Ishikawa (cell line): ENCODE measurements around the gene PLXNA4.

ENCODE experiments used
- CEBPB ChIP-seq: IDR thresholded peaks from 2 replicates; pipeline ENCODE4 v1.6.1; 2012
- EP300 ChIP-seq: IDR thresholded peaks from 2 replicates; pipeline ENCODE4 v1.6.1; 2012; ENCODE audit warnings: borderline replicate concordance
- FOXM1 ChIP-seq: IDR thresholded peaks from 2 replicates; pipeline ENCODE4 v1.6.1; 2012; ENCODE audit warnings: low read depth, borderline replicate concordance
- NFIC ChIP-seq: IDR thresholded peaks from 2 replicates; pipeline ENCODE4 v1.6.1; 2012
- RAD21 ChIP-seq: IDR thresholded peaks from 2 replicates; pipeline ENCODE4 v1.6.1; 2012; ENCODE audit warnings: low read depth
- TCF12 ChIP-seq: IDR thresholded peaks from 2 replicates; pipeline ENCODE4 v1.6.1; 2012; ENCODE audit warnings: low read depth
- TEAD4 ChIP-seq: IDR thresholded peaks from 2 replicates; pipeline ENCODE4 v1.6.1; 2012
- YY1 ChIP-seq: IDR thresholded peaks from 2 replicates; pipeline ENCODE4 v1.6.1; 2012; ENCODE audit warnings: low read depth
- ZBTB7A ChIP-seq: IDR thresholded peaks from 2 replicates; pipeline ENCODE4 v1.6.1; 2012; ENCODE audit warnings: low read depth
- TF ChIP-seq, protein P1 (sequence below): IDR thresholded peaks from 2 replicates; pipeline ENCODE4 v1.6.1; 2012; ENCODE audit warnings: low read depth, mild to moderate bottlenecking
- TF ChIP-seq, protein P2 (sequence below): IDR thresholded peaks from 2 replicates; pipeline ENCODE4 v1.6.1; 2012
- TF ChIP-seq, protein P3 (sequence below): IDR thresholded peaks from 2 replicates; pipeline ENCODE4 v1.6.1; 2012

DNA sequence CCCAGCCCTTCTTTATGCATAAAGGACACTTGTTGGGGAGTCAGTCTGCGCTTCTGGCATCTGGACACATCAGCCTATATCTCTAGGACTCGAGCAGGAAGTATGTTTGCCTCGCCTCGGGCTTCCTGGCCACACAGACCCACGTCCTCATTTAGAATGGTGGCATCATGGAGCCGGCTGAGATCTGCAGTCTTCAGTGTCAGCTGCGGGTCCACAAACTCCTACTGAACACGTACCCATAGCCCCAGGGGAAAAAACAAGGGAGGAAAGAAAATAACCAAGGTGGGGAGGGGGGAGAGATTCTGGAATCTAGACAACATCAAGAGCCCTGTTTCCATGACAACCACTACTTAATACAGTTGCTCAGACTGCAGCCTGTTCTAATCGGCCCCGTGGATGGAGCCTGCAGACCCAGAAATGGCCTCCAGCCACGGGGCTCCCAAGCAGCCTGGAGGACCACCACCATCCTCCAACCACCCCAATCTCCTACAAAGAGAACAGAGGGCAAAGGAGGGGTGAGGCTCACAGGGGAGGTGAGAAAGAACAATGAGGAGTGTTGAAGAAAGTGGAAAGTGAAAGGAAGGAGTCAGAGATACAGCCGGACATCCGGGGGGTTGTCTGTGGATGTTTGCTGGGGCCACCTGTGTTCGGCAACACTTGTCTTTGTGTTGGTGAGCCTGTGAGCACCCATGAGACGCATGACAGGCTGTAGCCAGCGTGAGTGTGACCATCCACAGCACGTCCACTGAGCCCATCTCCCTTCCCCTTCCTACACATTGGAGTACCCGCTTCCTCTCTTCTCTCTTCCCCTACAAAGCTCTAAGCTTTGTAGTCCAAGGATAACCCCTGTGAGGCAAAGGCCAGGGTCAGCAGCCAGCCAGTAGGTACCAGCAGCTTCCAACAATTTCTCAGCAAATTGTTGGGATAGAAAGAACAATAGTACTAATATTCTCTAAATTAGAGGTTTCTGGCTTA is 141.0 kb downstream of the PLXNA4 start:
- no peak for TF ChIP-seq TEAD4
- TF ChIP-seq NFIC, result no peak
- TF ChIP-seq, protein P1, sequence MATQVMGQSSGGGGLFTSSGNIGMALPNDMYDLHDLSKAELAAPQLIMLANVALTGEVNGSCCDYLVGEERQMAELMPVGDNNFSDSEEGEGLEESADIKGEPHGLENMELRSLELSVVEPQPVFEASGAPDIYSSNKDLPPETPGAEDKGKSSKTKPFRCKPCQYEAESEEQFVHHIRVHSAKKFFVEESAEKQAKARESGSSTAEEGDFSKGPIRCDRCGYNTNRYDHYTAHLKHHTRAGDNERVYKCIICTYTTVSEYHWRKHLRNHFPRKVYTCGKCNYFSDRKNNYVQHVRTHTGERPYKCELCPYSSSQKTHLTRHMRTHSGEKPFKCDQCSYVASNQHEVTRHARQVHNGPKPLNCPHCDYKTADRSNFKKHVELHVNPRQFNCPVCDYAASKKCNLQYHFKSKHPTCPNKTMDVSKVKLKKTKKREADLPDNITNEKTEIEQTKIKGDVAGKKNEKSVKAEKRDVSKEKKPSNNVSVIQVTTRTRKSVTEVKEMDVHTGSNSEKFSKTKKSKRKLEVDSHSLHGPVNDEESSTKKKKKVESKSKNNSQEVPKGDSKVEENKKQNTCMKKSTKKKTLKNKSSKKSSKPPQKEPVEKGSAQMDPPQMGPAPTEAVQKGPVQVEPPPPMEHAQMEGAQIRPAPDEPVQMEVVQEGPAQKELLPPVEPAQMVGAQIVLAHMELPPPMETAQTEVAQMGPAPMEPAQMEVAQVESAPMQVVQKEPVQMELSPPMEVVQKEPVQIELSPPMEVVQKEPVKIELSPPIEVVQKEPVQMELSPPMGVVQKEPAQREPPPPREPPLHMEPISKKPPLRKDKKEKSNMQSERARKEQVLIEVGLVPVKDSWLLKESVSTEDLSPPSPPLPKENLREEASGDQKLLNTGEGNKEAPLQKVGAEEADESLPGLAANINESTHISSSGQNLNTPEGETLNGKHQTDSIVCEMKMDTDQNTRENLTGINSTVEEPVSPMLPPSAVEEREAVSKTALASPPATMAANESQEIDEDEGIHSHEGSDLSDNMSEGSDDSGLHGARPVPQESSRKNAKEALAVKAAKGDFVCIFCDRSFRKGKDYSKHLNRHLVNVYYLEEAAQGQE, result no peak
- TF ChIP-seq, protein P2, sequence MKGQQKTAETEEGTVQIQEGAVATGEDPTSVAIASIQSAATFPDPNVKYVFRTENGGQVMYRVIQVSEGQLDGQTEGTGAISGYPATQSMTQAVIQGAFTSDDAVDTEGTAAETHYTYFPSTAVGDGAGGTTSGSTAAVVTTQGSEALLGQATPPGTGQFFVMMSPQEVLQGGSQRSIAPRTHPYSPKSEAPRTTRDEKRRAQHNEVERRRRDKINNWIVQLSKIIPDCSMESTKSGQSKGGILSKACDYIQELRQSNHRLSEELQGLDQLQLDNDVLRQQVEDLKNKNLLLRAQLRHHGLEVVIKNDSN, result no peak
- no peak for TF ChIP-seq YY1
- TF ChIP-seq TCF12, result no peak
- no peak for TF ChIP-seq CEBPB
- no peak for TF ChIP-seq EP300
- TF ChIP-seq FOXM1, result no peak
- TF ChIP-seq RAD21, result no peak
- TF ChIP-seq, protein P3, sequence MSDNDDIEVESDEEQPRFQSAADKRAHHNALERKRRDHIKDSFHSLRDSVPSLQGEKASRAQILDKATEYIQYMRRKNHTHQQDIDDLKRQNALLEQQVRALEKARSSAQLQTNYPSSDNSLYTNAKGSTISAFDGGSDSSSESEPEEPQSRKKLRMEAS, result no peak
- no peak for TF ChIP-seq ZBTB7A
